ENCODE data around the gene SNAPC2. TPM values are rescaled to one million over a fixed set of nuclear protein-coding genes. Genes with fewer than 3 reads are reported as not detected.
A peak's percentile ranks its signal among the peaks of the same experiment; 100 is the strongest.

Gene SNAPC2
- total and polyA plus RNA-seq, 2 of the 13 experiments (the other 11 are each of a cell fraction or from before 2014, with no cell fraction given) = 10.2 to 12.7 TPM

GRCh38 chr19:7921302-7921966 lies 1.3 kb downstream of the SNAPC2 start:
- ChIA-PET POLR2A (interaction anchor here (1.6 to 6.4 kb wide), 8 partner anchors 10 to 77 kb away, joined by 5 to 85 read pairs (median 30); partner anchors contain the start of genes LRRC8E, MAP2K7 and TIMM44), CTCF (ENCODE audit: low intra/inter-chr PET ratio, low total read pairs) (interaction anchor here (1.7 kb wide), 1 partner anchor 53 kb away, joined by 3 read pairs; no protein-coding TSS in a partner anchor)
- FAIRE-seq (no peak), DNase-seq (ENCODE audit: low spot score) (no peak), ATAC-seq (no peak)
- Histone ChIP-seq H3K27ac (ENCODE audit: extremely low read length, insufficient read depth, low read length) (no peak overlapping the region), H3K9ac (ENCODE audit: insufficient read depth, low read depth, low read length) (peak overlapping the region; percentile 54; the same call in 1 of the 2 replicates), H3K4me3 (replicated peaks in 1 of 3; ENCODE audit: insufficient read depth in 1 of 3, low read depth in 2 of 3, low read length in 3 of 3) (peak overlapping the region in 2 of 3 experiments; percentile 53 to 70; a peak in 4 of 6 replicates), H3K4me2 (ENCODE audit: low read depth, low read length) (peak overlapping the region; percentile 78), H3K27me3 (ENCODE audit: control insufficient read depth in 1 of 2, insufficient read depth in 2 of 2, low read length in 2 of 2) (no peaks in the 10 kb centered on the region; a peak in 1 of 5 replicates), H4K20me1 (ENCODE audit: insufficient read depth, low read length) (peaks cover 5% of the 10 kb centered on the region; the same call in 1 of the 2 replicates), H3K4me1 (ENCODE audit: insufficient read depth, low read length) (peaks cover 30% of the 10 kb centered on the region), H3K36me3 (replicated peaks in 1 of 2; ENCODE audit: control insufficient read depth in 1 of 2, insufficient read depth in 2 of 2, low read length in 2 of 2) (peaks cover 5 to 10% of the 10 kb centered on the region in 2 experiments; a peak in 2 of 5 replicates), H3K79me2 (ENCODE audit: insufficient read depth, low read length) (no peaks in the 10 kb centered on the region), H3K9me3 (ENCODE audit: low read length) (no peaks in the 10 kb centered on the region), H2AFZ (ENCODE audit: low read length) (no peak overlapping the region)
- BruUV-seq (replicated peaks) = no TSS peak
- 88% methylated on average over 4 of the region's 17 CpGs for WGBS (ENCODE audit: low lambda C conversion rate)
- intact Hi-C loops (cut with micrococcal nuclease; ENCODE audit: unreplicated experiment) = no loop called here
- in situ Hi-C loops (cut with HindIII; ENCODE audit: extremely low pct_ligation_motif_present, low pct_unique_long_range_greater_than_20kb) = loop anchor here (5.0 kb wide), 1 partner anchor 69 kb away; no protein-coding TSS in a partner anchor
- TF ChIP-seq PRDM10 (CRISPR knock-in tag; IDR thresholded peaks at IDR 0.05; ENCODE audit: low read depth) (no peak), ZNF839 (CRISPR knock-in tag; IDR thresholded peaks at IDR 0.05; ENCODE audit: borderline replicate concordance) (no peak), RBFOX2 (IDR thresholded peaks at IDR 0.05; ENCODE audit: low read depth, low read length) (no peak), ZBTB14 (CRISPR knock-in tag; IDR thresholded peaks at IDR 0.05) (no peak), ZNF264 (CRISPR knock-in tag; IDR thresholded peaks at IDR 0.05) (no peak), PITX1 (CRISPR knock-in tag; IDR thresholded peaks at IDR 0.05) (no peak), THAP9 (CRISPR knock-in tag; IDR thresholded peaks at IDR 0.05; ENCODE audit: borderline replicate concordance) (no peak), ARID4A (CRISPR knock-in tag; IDR thresholded peaks at IDR 0.05; ENCODE audit: borderline replicate concordance) (peak; percentile 24; the same call in 1 of the 2 replicates), U2AF1 (optimal IDR thresholded peaks at IDR 0.05; ENCODE audit: low read depth, low read length) (no peak), SMC3 (IDR thresholded peaks at IDR 0.05; ENCODE audit: low read length) (no peak)
